ENCODE results near the gene GULP1. TPM values are rescaled to one million over a fixed set of nuclear protein-coding genes. Genes with fewer than 3 reads are reported as not detected.

Gene GULP1
- total and polyA plus RNA-seq, 2 experiments from 2014 or later = 94.6 to 181 TPM

- no peak for TF ChIP-seq EZH2phosphoT487 (IDR thresholded peaks at IDR 0.05; ENCODE audit: unreplicated experiment)
- TF ChIP-seq JUNB (IDR thresholded peaks at IDR 0.05; ENCODE audit: unreplicated experiment) = no peak
- no peak for TF ChIP-seq POLR2AphosphoS5 (IDR thresholded peaks at IDR 0.05; ENCODE audit: low read depth)
- no peak for TF ChIP-seq ZNF114 (CRISPR knock-in tag; IDR thresholded peaks at IDR 0.05)
- TF ChIP-seq, protein P1, sequence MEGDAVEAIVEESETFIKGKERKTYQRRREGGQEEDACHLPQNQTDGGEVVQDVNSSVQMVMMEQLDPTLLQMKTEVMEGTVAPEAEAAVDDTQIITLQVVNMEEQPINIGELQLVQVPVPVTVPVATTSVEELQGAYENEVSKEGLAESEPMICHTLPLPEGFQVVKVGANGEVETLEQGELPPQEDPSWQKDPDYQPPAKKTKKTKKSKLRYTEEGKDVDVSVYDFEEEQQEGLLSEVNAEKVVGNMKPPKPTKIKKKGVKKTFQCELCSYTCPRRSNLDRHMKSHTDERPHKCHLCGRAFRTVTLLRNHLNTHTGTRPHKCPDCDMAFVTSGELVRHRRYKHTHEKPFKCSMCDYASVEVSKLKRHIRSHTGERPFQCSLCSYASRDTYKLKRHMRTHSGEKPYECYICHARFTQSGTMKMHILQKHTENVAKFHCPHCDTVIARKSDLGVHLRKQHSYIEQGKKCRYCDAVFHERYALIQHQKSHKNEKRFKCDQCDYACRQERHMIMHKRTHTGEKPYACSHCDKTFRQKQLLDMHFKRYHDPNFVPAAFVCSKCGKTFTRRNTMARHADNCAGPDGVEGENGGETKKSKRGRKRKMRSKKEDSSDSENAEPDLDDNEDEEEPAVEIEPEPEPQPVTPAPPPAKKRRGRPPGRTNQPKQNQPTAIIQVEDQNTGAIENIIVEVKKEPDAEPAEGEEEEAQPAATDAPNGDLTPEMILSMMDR (conservative IDR thresholded peaks at IDR 0.05; ENCODE audit: low read depth in 2 of 2) = no peak
- no peak for TF ChIP-seq EZH2 (IDR thresholded peaks at IDR 0.05; ENCODE audit: low read depth, unreplicated experiment)
Observed at GRCh38 chr2:188320861-188321260, 29.2 kb downstream of the GULP1 start (continued).

DNA sequence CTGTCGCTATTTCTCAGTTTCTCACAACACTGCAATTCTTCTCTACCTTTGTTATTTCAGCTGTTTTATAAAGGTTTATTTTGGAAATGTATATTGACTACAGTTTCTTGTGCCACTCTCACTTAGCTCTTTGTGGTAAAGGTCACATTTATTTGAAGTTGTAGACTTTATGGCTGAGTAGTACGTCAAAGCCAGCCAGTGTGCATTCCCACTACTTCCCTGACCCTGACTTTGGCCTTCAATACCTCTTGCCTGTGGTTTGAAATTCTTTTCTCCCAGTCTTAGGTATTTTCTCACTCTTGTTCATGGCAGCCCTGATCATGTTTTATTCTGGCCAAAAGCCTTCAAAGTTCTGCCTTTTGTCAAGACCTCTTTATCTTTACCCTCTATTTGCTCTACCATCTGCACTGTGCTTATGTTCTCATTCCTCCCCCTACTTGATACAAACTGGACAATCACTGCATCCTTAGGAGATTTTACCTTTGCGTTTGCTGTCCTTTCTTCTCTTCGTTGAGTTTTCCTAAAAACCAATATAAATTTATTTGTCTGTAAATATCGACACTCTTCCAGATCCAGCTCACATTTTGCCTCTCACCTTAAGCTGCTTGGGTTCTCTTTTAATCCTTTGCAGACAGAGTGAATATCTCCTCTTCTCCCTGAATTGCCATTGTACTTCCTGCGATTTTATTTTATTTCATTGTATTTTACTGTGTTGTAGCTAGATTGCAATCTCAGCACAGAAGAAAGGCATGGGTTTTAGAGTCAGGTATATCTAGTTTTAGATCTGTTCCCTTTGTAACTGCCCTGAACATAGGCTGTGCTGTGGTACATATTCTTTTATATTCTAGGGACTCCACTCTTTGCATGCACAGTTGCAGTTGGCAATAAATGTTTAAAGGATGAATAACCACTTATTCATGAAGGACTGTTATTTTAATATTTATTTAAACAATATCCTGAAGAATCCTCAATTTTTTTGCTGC, 31.2 kb downstream of the GULP1 start:
- no peaks in the 10 kb centered on the region for H3F3A ChIP-seq (replicated peaks; ENCODE audit: low read depth)
- Mint-ChIP-seq H3K27ac (peak overlapping the region; percentile 10), H3K4me1 (peaks cover 55% of the 10 kb centered on the region), H3K36me3 (ENCODE audit: low read depth) (peaks cover 3% of the 10 kb centered on the region; the same call in 2 of the 3 replicates), H3K9me3 (no peaks in the 10 kb centered on the region), H3K4me3 (no peak overlapping the region), H3K27me3 (ENCODE audit: insufficient read depth, low read depth, poor library complexity) (peaks cover 4% of the 10 kb centered on the region)
- H3K4me2 ChIP-seq = peak overlapping the region; percentile 49
- peak overlapping the region; percentile 65 for H3K27ac ChIP-seq (ENCODE audit: low read depth)
- TF ChIP-seq EZH2 (IDR thresholded peaks at IDR 0.05; ENCODE audit: low read depth, unreplicated experiment) (no peak), ZNF331 (CRISPR knock-in tag; IDR thresholded peaks at IDR 0.05; ENCODE audit: low read depth) (no peak), EZH2phosphoT487 (IDR thresholded peaks at IDR 0.05; ENCODE audit: unreplicated experiment) (no peak), ZNF114 (CRISPR knock-in tag; IDR thresholded peaks at IDR 0.05) (no peak), STAT1 (IDR thresholded peaks at IDR 0.05; ENCODE audit: unreplicated experiment) (no peak), CREB1 (CRISPR knock-in tag; IDR thresholded peaks at IDR 0.05; ENCODE audit: low read depth) (no peak), JUNB (IDR thresholded peaks at IDR 0.05; ENCODE audit: unreplicated experiment) (no peak)
- TF ChIP-seq, protein P2, sequence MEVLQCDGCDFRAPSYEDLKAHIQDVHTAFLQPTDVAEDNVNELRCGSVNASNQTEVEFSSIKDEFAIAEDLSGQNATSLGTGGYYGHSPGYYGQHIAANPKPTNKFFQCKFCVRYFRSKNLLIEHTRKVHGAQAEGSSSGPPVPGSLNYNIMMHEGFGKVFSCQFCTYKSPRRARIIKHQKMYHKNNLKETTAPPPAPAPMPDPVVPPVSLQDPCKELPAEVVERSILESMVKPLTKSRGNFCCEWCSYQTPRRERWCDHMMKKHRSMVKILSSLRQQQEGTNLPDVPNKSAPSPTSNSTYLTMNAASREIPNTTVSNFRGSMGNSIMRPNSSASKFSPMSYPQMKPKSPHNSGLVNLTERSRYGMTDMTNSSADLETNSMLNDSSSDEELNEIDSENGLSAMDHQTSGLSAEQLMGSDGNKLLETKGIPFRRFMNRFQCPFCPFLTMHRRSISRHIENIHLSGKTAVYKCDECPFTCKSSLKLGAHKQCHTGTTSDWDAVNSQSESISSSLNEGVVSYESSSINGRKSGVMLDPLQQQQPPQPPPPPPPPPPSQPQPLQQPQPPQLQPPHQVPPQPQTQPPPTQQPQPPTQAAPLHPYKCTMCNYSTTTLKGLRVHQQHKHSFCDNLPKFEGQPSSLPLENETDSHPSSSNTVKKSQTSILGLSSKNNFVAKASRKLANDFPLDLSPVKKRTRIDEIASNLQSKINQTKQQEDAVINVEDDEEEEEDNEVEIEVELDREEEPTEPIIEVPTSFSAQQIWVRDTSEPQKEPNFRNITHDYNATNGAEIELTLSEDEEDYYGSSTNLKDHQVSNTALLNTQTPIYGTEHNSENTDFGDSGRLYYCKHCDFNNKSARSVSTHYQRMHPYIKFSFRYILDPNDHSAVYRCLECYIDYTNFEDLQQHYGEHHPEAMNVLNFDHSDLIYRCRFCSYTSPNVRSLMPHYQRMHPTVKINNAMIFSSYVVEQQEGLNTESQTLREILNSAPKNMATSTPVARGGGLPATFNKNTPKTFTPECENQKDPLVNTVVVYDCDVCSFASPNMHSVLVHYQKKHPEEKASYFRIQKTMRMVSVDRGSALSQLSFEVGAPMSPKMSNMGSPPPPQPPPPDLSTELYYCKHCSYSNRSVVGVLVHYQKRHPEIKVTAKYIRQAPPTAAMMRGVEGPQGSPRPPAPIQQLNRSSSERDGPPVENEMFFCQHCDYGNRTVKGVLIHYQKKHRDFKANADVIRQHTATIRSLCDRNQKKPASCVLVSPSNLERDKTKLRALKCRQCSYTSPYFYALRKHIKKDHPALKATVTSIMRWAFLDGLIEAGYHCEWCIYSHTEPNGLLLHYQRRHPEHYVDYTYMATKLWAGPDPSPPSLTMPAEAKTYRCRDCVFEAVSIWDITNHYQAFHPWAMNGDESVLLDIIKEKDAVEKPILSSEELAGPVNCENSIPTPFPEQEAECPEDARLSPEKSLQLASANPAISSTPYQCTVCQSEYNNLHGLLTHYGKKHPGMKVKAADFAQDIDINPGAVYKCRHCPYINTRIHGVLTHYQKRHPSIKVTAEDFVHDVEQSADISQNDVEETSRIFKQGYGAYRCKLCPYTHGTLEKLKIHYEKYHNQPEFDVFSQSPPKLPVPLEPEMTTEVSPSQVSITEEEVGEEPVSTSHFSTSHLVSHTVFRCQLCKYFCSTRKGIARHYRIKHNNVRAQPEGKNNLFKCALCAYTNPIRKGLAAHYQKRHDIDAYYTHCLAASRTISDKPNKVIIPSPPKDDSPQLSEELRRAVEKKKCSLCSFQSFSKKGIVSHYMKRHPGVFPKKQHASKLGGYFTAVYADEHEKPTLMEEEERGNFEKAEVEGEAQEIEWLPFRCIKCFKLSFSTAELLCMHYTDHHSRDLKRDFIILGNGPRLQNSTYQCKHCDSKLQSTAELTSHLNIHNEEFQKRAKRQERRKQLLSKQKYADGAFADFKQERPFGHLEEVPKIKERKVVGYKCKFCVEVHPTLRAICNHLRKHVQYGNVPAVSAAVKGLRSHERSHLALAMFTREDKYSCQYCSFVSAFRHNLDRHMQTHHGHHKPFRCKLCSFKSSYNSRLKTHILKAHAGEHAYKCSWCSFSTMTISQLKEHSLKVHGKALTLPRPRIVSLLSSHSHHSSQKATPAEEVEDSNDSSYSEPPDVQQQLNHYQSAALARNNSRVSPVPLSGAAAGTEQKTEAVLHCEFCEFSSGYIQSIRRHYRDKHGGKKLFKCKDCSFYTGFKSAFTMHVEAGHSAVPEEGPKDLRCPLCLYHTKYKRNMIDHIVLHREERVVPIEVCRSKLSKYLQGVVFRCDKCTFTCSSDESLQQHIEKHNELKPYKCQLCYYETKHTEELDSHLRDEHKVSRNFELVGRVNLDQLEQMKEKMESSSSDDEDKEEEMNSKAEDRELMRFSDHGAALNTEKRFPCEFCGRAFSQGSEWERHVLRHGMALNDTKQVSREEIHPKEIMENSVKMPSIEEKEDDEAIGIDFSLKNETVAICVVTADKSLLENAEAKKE (CRISPR knock-in tag; IDR thresholded peaks at IDR 0.05) = no peak
- TF ChIP-seq, protein P1 (conservative IDR thresholded peaks at IDR 0.05; ENCODE audit: low read depth in 2 of 2) = no peak
- no peak overlapping the region for H3K4me3 ChIP-seq
- H3K79me2 ChIP-seq (replicated peaks; ENCODE audit: insufficient read depth) = peaks cover 100% of the 10 kb centered on the region
- H3K27me3 ChIP-seq (ENCODE audit: insufficient read depth) = no peaks in the 10 kb centered on the region
- H3K4me1 ChIP-seq (ENCODE audit: insufficient read depth) = peaks cover 73% of the 10 kb centered on the region
- ATAC-seq (peak; percentile 50), DNase-seq (ENCODE audit: low spot score) (no peak)
- H2AFZ ChIP-seq = no peak overlapping the region
- H4K20me1 ChIP-seq (replicated peaks; ENCODE audit: insufficient read depth) = peaks cover 22% of the 10 kb centered on the region; the same call in 1 of the 2 replicates
- no peaks in the 10 kb centered on the region for H3K36me3 ChIP-seq (ENCODE audit: insufficient read depth)
- H3K9me2 ChIP-seq (ENCODE audit: insufficient read depth) = no peaks in the 10 kb centered on the region

All from GM23338 (cell line).